Kidney epithelial cell (primary cell): ENCODE data around the gene SEL1L2. TPM values are rescaled to one million over a fixed set of nuclear protein-coding genes. Genes with fewer than 3 reads are reported as not detected.

Source experiments
- DNase-seq: peaks from one replicate; pipeline ENCODE4 v3.0.0-alpha.2; 2010; ENCODE audit warnings: low read depth
- H3K27me3 ChIP-seq: 2 replicates; pipeline ENCODE4 v1.6.0; 2011; ENCODE audit warnings: low read length; ENCODE audit not compliant: control insufficient read depth, insufficient read depth
- H3K36me3 ChIP-seq: 2 replicates; pipeline ENCODE4 v1.5.1; 2011; ENCODE audit warnings: low read length; ENCODE audit not compliant: control insufficient read depth, insufficient read depth
- H3K4me3 ChIP-seq: 2 replicates; pipeline ENCODE4 v1.5.1; 2011; ENCODE audit warnings: low read depth, mild to moderate bottlenecking, control low read depth, low read length
- total RNA-seq: library from RNA; depleted of rRNA; stranded (reverse); fragments of >200 nt; gene quantifications from 2 replicates; pipeline ENCODE4 v1.2.3, GENCODE V29; 2015
- TF ChIP-seq, protein P1 (sequence below): IDR thresholded peaks from 2 replicates; pipeline ENCODE4 v1.5.1; 2011; ENCODE audit warnings: mild to moderate bottlenecking, moderate library complexity, low read length, control low read depth, inconsistent platforms; ENCODE audit not compliant: insufficient read depth, poor library complexity, severe bottlenecking

Gene SEL1L2, protein sequence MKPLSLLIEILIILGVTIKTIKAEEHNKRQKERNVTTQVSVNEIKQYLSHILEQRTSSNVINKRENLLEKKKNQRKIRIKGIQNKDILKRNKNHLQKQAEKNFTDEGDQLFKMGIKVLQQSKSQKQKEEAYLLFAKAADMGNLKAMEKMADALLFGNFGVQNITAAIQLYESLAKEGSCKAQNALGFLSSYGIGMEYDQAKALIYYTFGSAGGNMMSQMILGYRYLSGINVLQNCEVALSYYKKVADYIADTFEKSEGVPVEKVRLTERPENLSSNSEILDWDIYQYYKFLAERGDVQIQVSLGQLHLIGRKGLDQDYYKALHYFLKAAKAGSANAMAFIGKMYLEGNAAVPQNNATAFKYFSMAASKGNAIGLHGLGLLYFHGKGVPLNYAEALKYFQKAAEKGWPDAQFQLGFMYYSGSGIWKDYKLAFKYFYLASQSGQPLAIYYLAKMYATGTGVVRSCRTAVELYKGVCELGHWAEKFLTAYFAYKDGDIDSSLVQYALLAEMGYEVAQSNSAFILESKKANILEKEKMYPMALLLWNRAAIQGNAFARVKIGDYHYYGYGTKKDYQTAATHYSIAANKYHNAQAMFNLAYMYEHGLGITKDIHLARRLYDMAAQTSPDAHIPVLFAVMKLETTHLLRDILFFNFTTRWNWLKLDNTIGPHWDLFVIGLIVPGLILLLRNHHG
- total RNA-seq = not detected in 2 replicates

DNA sequence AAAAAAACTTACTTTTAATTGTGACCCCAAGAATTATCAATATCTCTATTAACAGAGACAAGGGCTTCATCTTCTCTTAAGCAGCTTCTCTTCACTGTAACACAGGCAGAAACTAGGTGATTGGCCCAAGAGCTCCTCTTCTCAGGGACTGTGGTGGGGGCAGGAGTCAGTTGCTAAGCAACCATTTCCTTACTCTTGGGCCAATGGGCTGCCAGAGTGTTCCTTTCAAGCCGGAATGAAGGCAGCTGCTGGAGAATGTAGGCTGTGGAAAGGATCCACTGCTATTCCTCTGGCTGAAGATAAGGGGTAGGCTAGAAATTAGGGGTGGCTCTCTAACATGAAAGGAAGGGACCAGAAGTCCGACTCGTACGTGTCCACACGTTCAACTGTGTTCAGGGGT is at the start of gene SEL1L2:
Gene SEL1L2 (minus strand): TSS at position 150 of the 400 bp plus-strand sequence. CDS start 80 bp downstream, at position 70.
- DNase-seq = no peak
- TF ChIP-seq, protein P1, sequence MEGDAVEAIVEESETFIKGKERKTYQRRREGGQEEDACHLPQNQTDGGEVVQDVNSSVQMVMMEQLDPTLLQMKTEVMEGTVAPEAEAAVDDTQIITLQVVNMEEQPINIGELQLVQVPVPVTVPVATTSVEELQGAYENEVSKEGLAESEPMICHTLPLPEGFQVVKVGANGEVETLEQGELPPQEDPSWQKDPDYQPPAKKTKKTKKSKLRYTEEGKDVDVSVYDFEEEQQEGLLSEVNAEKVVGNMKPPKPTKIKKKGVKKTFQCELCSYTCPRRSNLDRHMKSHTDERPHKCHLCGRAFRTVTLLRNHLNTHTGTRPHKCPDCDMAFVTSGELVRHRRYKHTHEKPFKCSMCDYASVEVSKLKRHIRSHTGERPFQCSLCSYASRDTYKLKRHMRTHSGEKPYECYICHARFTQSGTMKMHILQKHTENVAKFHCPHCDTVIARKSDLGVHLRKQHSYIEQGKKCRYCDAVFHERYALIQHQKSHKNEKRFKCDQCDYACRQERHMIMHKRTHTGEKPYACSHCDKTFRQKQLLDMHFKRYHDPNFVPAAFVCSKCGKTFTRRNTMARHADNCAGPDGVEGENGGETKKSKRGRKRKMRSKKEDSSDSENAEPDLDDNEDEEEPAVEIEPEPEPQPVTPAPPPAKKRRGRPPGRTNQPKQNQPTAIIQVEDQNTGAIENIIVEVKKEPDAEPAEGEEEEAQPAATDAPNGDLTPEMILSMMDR = no peak
- Histone ChIP-seq H3K4me3 (no peak within 1 kb of the TSS), H3K27me3 (no peaks in the 10 kb centered on the region), H3K36me3 (no peaks in the 10 kb centered on the region)

DNA sequence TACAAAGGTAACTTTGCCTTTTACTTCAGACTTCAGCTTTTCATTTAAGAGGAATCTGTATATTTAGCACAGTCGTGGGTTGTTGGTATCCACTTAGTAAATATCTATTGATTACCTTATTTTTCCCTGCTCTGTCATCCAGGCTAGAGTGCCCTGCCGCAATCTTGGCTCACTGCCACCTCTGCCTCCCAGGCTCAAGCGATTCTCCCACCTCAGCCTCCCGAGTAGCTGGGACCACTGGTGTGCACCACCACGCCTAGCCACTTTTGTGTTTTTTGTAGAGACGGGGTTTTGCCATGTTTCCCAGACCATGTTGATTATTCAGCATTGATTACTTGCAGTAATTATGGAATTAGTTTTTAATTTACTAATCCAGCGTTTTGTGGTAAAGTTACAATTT is 46.2 kb upstream of the SEL1L2 start:
- no peak overlapping the region for H3K4me3 ChIP-seq
- H3K27me3 ChIP-seq = no peaks in the 10 kb centered on the region
- no peak for DNase-seq
- TF ChIP-seq, protein P1 = no peak
- H3K36me3 ChIP-seq = no peaks in the 10 kb centered on the region

DNA sequence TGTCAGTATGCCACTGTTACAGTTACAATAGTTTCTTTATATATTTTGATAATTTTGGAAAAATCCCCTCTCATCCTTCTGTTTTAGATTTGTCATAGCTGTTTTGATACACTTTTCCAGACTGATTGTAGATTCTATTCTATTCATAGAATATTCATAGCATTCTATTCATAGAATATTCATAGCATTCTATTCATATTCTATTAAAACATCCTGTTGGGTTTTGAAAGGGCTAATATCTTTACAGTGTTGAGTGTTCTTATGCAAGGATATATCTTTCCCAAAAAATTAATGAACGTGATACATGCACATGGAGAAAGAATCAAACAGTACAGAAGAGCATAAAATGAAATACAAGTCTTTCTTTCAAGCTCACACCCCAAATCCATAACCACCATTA is 42.9 kb upstream of the SEL1L2 start:
- DNase-seq = no peak

DNA sequence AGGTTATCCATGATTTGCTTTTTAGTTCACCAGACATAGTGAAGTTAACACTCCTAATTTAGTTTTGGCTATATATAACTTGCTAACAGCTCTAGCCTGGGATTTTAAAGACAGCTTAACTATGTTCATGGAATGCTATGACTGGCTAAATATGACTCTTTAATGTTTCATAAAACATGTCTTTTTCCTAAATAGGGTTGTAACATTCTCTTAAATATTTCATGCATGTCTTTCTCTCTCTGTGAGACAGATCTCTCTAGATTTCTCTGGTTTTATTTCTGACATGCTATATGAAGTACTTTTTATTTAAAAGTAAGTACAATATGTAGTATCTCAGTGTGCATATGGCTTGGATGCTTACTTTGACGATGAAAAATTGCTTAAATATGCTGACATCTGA is 40.6 kb upstream of the SEL1L2 start:
- Histone ChIP-seq H3K4me3 (no peak overlapping the region), H3K27me3 (no peaks in the 10 kb centered on the region), H3K36me3 (no peaks in the 10 kb centered on the region)
- DNase-seq = no peak
- TF ChIP-seq, protein P1 = no peak

More for the DNA sequence above, 42.9 kb upstream of the SEL1L2 start:
- TF ChIP-seq, protein P1 = no peak
- no peak overlapping the region for H3K4me3 ChIP-seq
- H3K27me3 ChIP-seq = no peaks in the 10 kb centered on the region
- no peaks in the 10 kb centered on the region for H3K36me3 ChIP-seq

DNA sequence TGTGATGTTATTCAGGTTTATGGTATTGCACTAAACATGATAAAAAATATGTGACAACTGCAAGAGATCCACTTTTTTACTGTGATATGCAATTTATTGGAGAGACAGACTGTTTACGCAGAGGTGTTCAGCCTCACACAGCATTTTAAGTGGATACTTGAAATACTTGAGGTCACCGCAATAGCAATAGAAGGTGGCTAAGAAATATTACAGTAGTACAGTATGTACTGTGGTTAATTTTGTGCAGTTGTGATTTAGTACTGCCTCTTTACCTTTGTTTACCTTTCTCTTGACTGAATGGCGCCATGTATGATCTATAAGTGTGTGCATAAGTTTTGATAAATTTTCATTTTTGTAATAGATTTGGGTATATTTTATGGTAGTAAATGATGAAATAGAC is 22.3 kb upstream of the SEL1L2 start:
- TF ChIP-seq, protein P1 = no peak
- DNase-seq = no peak
- Histone ChIP-seq H3K27me3 (no peaks in the 10 kb centered on the region), H3K4me3 (no peak overlapping the region), H3K36me3 (no peaks in the 10 kb centered on the region)

DNA sequence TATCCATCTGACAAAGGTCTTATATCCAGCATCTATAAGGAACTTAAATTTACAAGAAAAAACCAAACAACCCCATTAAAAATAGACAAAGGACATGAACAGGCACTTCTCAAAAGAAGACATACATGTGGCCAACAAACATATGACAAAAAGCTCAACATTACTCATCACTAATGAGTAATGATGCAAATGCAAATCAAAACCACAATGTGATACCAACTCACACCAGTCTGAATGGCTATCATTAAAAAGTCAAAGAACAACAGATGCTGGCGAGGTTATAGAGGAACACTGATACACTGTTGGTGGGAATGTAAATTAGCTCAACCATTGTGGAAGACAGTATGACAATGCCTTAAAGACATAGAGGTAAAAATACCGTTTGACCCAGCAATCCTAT is 18.8 kb upstream of the SEL1L2 start:
- no peaks in the 10 kb centered on the region for H3K36me3 ChIP-seq
- no peak overlapping the region for H3K4me3 ChIP-seq
- no peak for DNase-seq
- no peaks in the 10 kb centered on the region for H3K27me3 ChIP-seq
- TF ChIP-seq, protein P1 = no peak
